IPS-18a (cell line): Measurements from ENCODE around the gene PPIA.
"Not testable (repeated sequence)": the region's sequence is repeated elsewhere in the genome, so short reads cannot be mapped to it uniquely, and the experiment has no call there.

Source experiments
- H3K27ac ChIP-seq: one replicate; pipeline ENCODE4 v1.5.1; 2013; ENCODE audit warnings: low read length
- H3K27me3 ChIP-seq: one replicate; pipeline ENCODE4 v1.6.1; 2013; ENCODE audit warnings: mild to moderate bottlenecking, low read length; ENCODE audit not compliant: control insufficient read depth, insufficient read depth
- H3K36me3 ChIP-seq: one replicate; pipeline ENCODE4 v1.6.1; 2013; ENCODE audit warnings: low read depth, low read length; ENCODE audit not compliant: control insufficient read depth
- H3K4me1 ChIP-seq: one replicate; pipeline ENCODE4 v1.6.1; 2013; ENCODE audit warnings: low read depth, low read length; ENCODE audit not compliant: control insufficient read depth
- H3K4me3 ChIP-seq: one replicate; pipeline ENCODE4 v1.5.1; 2013; ENCODE audit warnings: low read length
- H3K9ac ChIP-seq: one replicate; pipeline ENCODE4 v1.6.1; 2013; ENCODE audit warnings: mild to moderate bottlenecking, low read length, moderate library complexity
- H3K9me3 ChIP-seq: one replicate; pipeline ENCODE4 v1.6.1; 2013; ENCODE audit warnings: low read depth, low read length; ENCODE audit not compliant: control insufficient read depth

The PPIA gene

DNA sequence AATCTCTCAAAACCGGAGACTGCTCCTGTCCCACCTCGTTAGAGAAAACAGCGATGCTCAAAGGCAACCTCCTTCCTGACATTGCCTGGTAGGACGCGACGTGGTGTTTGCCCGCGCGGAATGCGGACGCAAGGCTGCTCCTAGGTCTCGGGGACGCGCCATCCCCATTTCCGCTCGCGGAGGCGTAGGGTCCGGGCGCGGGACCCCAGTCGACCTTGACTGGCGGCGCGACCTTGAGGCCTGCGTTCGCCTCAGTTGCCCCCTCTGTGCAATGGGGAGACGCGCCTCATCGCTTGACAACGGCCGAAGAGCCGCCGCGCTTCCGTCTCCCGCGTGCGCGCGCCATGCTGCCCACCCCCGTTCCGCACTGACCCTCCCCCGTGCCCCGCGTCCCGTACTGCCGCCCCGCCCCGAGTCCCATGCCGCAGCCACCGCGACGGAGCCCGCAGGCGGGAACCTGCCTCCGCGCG is 412 bp upstream of the PPIA start:
- Histone ChIP-seq H3K27me3 (no peaks in the 10 kb centered on the region), H3K9me3 (no peaks in the 10 kb centered on the region), H3K4me3 (peak overlapping the region; percentile 75), H3K9ac (peak overlapping the region; percentile 98), H3K27ac (peak overlapping the region; percentile 74), H3K36me3 (peaks cover 37% of the 10 kb centered on the region), H3K4me1 (peaks cover 4% of the 10 kb centered on the region)

DNA sequence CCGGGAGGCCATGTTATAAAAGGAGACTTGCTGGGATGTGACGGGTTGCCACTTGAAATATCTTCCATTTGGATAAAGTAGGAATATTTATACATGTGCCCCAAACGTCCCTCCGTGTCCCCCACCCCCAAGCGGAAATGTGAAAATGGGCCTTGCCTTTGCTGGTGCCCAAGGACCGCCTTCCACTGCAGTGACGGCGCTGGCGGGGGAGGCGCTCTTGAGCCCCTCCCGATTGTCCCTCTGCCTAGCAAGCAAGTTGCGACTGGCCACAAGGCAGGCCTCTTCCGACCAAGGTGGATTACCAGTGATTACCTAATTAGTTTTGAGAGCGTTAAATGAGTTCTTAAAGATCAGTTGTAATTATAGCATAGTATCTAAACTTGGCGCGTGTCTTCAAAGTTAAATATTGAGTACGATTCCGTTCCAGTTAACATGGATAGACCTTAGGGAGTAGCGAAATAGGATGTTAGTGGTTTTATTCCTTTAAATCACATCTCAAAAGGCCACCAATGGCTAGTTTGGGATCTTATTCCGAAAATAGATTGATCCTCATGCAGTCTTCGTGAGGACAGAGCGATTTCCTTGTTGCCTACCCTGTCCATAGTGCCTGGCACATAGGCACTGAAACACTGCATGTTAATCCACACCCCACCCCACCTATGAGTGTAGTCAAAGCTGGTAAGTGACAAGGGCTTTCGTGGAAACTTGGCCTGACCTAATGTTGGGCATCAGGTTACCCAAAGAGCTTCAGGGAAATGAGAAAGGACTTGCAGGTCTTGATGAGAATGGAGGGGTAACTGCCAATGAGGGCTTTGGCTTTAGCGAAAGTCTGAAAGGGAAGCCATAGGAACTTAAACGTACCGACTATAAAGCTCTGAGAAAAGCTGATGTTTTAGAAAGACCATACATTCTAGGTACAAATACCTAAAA is 1.1 kb downstream of the PPIA start:
- peaks cover 52% of the 10 kb centered on the region for H3K36me3 ChIP-seq

DNA sequence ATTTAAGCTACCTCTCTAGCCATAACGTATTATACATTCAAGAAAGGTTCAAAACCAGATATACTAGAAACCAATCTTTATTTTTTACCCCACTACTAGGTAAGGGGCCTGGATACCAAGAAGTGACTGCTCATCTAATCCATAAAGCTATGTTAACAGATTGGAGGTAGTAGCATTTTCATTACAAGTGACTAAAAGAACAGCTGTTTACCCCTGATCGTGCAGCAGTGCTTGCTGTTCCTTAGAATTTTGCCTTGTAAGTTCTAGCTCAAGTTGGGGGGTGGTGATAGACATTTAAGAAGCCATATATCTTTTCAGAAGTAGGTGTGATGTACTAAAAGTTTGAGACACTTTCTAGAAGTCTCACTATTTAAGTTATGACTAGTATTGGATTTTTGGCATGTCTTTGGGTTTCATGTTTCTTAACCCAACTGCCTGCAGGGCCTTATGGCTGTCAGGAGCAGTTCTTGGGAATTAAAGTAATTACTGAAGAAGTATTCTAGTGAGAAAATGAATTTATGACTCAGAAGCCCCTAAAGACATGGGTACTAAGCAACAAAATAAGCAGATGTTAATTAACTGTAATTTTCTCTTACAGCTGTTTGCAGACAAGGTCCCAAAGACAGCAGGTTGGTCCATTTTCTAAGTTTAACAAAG is 2.3 kb downstream of the PPIA start:
- peaks cover 63% of the 10 kb centered on the region for H3K36me3 ChIP-seq
- peaks cover 4% of the 10 kb centered on the region for H3K4me1 ChIP-seq
- H3K27ac ChIP-seq = peak overlapping the region; percentile 9
- H3K9ac ChIP-seq = peak overlapping the region; percentile 98
- H3K4me3 ChIP-seq = peak overlapping the region; percentile 96
- no peaks in the 10 kb centered on the region for H3K9me3 ChIP-seq
- no peaks in the 10 kb centered on the region for H3K27me3 ChIP-seq

More for the DNA sequence above, 1.1 kb downstream of the PPIA start:
- Histone ChIP-seq H3K27me3 (no peaks in the 10 kb centered on the region), H3K4me1 (peaks cover 4% of the 10 kb centered on the region), H3K9me3 (no peaks in the 10 kb centered on the region), H3K4me3 (peak overlapping the region; percentile 96), H3K9ac (peak overlapping the region; percentile 98), H3K27ac (peak overlapping the region; percentile 90)

DNA sequence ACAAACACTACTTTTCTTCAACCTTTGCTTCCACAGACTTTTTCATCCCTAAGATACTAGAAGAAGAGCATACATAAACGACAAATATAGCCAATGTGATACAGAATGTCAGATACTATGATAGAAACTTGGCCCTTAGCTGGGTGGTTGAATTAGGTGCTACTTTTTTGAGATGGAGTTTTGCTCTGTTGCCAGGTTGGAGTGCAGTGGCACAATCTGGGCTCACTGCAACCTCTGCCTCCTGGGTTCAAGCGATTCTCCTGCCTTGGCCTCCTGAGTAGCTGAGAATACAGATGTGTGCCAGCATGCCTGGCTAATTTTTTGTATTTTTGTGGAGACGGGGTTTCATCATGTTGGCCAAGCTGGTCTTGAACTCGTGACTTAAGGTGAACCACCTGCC is 3.5 kb downstream of the PPIA start:
- Histone ChIP-seq H3K4me3 (peak overlapping the region; percentile 96), H3K27ac (no peak overlapping the region), H3K9me3 (no peaks in the 10 kb centered on the region), H3K27me3 (no peaks in the 10 kb centered on the region), H3K4me1 (peaks cover 4% of the 10 kb centered on the region), H3K9ac (no peak overlapping the region), H3K36me3 (peaks cover 63% of the 10 kb centered on the region)

DNA sequence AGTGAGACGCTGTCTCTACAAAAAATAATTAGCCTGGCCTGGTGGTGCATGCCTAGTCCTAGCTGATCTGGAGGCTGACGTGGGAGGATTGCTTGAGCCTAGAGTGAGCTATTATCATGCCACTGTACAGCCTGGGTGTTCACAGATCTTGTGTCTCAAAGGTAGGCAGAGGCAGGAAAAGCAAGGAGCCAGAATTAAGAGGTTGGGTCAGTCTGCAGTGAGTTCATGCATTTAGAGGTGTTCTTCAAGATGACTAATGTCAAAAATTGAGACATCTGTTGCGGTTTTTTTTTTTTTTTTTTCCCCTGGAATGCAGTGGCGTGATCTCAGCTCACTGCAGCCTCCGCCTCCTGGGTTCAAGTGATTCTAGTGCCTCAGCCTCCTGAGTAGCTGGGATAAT is 5.4 kb downstream of the PPIA start:
- H3K27ac ChIP-seq = no peak overlapping the region
- no peak overlapping the region for H3K9ac ChIP-seq
- H3K27me3 ChIP-seq = no peaks in the 10 kb centered on the region
- peaks cover 4% of the 10 kb centered on the region for H3K4me1 ChIP-seq
- H3K9me3 ChIP-seq = no peaks in the 10 kb centered on the region
- H3K36me3 ChIP-seq = peaks cover 63% of the 10 kb centered on the region
- no peak overlapping the region for H3K4me3 ChIP-seq

DNA sequence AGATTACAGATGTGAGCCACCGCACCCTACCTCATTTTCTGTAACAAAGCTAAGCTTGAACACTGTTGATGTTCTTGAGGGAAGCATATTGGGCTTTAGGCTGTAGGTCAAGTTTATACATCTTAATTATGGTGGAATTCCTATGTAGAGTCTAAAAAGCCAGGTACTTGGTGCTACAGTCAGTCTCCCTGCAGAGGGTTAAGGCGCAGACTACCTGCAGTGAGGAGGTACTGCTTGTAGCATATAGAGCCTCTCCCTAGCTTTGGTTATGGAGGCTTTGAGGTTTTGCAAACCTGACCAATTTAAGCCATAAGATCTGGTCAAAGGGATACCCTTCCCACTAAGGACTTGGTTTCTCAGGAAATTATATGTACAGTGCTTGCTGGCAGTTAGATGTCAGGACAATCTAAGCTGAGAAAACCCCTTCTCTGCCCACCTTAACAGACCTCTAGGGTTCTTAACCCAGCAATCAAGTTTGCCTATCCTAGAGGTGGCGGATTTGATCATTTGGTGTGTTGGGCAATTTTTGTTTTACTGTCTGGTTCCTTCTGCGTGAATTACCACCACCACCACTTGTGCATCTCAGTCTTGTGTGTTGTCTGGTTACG is 6.0 kb downstream of the PPIA start:
- Histone ChIP-seq H3K9ac (no peak overlapping the region), H3K27me3 (no peaks in the 10 kb centered on the region), H3K27ac (no peak overlapping the region), H3K36me3 (peaks cover 62% of the 10 kb centered on the region), H3K9me3 (no peaks in the 10 kb centered on the region), H3K4me3 (no peak overlapping the region), H3K4me1 (peaks cover 4% of the 10 kb centered on the region)

DNA sequence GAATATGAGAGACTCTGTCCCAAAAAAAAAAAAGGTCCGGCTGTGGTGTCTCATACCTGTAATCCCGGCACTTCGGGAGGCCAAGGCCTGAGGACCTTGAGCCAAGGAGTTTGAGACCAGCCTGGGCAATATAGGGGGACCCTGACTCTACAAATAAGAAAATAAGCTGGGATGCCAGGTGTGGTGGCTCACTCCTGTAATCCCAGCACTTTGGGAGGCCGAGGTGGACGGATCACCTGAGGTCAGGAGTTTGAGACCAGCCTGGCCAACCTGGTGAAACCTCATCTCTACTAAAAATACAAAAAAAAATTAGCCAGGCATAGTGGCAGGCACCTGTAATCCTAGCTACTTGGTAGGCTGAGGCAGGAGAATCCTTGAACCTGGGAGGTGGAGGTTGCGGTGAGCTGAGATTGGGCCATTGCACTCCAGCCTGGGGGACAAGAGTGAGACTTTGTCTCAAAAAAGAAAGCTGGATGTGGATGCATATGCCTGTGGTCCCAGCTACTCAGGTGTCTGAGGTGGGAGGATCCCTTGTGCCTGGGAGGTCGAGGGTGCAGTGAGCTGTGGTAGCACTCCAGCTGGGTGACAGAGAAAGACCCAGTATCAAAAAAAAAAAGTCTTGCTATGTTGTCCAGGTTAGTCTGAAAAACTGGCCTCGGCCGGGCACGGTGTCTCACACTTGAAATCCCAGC is 7.5 kb downstream of the PPIA start:
- H3K27me3 ChIP-seq, H3K9ac ChIP-seq, H3K4me3 ChIP-seq, H3K27ac ChIP-seq, H3K9me3 ChIP-seq, H3K4me1 ChIP-seq: not testable (repeated sequence)
- peaks cover 47% of the 10 kb centered on the region for H3K36me3 ChIP-seq

DNA sequence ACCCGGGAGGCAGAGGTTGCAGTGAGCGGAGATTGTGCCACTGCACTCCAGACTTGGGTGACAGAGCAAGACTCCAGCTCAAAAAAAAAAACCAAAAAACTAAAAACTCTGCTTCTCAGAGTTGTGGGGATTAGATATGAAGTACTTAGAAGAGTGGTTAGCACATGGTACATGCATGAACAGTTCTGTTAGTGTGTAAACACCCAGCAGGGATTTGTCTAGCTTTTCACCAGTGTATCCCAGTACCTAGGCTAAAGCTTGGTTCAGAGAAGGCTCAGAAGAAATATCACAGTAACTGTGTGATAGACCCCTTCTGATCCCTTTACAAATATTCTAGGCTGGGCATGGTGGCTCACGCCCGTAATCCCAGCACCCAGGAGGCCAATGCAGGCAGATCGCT is 9.5 kb downstream of the PPIA start:
- Histone ChIP-seq H3K36me3 (peaks cover 27% of the 10 kb centered on the region), H3K4me3 (no peak overlapping the region), H3K9ac (no peak overlapping the region), H3K9me3 (no peaks in the 10 kb centered on the region), H3K4me1 (no peaks in the 10 kb centered on the region), H3K27ac (no peak overlapping the region), H3K27me3 (no peaks in the 10 kb centered on the region)

DNA sequence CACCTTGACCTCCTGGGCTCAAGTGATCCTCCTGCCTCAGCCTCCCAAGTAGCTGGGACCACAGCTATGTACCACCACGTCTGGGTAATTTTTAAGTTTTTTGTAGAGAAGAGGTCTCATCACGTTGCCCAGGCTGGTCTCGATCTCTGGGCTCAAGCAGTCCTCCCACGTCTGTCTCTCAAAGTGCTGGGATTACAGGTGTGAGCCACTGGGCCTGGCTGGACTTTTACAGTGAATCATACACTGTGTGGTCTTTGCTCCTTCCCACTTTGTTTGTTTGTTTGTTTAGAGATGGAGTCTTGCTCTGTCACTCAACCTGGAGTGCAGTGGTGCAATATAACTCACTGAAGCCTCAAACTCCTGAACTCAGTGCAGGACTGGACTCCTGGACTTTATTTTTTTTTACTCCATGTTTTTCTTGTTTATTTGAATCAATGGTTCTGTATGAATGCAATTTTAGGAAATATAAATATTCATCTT is 12.5 kb downstream of the PPIA start:
- H3K27ac ChIP-seq = no peak overlapping the region
- no peaks in the 10 kb centered on the region for H3K27me3 ChIP-seq
- H3K9me3 ChIP-seq = no peaks in the 10 kb centered on the region
- no peak overlapping the region for H3K4me3 ChIP-seq
- no peak overlapping the region for H3K9ac ChIP-seq
- H3K36me3 ChIP-seq = no peaks in the 10 kb centered on the region
- no peaks in the 10 kb centered on the region for H3K4me1 ChIP-seq

DNA sequence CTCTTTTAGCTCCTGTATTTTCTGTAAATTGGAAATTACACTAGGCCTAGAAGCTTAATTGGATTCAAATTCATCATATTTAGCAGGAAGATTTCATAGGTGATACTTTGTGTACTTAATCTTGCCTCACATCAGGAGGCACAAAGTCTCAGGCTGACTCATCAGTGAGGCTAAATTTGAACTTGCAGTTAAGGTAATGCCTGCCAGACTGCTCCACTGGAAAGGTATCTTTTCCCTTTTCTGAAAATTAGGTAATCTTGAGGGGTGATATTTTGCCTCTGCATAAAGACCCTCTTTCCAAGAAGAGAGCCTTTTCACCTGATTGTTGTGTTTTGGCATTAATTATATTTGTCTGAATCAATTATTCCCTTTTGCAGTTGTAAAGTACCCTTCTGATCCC is 14.6 kb downstream of the PPIA start:
- H3K36me3 ChIP-seq = no peaks in the 10 kb centered on the region
- no peak overlapping the region for H3K4me3 ChIP-seq
- no peak overlapping the region for H3K9ac ChIP-seq
- H3K9me3 ChIP-seq = no peaks in the 10 kb centered on the region
- H3K27ac ChIP-seq = no peak overlapping the region
- H3K4me1 ChIP-seq = no peaks in the 10 kb centered on the region
- H3K27me3 ChIP-seq = no peaks in the 10 kb centered on the region

DNA sequence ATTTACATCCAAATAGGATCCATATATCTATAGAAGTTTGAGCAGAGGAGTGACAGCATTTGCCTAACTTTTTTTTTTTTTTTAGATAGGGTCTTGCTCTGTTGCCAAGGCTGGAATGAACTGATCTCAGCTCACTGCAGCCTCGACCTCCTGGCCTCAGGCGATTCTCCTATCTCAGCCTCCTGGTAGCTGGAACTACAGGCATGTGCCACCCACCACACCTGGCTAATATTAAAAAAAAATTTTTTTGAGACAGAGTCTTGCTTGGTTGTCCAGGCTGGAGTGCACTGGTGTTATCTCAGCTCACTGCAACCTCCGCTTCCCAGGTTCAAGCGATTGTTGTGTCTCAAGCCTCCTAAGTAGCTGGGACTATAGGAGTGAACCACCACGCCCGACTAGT is 15.1 kb downstream of the PPIA start:
- Histone ChIP-seq H3K4me3 (no peak overlapping the region), H3K27ac (no peak overlapping the region)

More for the DNA sequence above, 15.1 kb downstream of the PPIA start:
- no peaks in the 10 kb centered on the region for H3K27me3 ChIP-seq
- H3K9ac ChIP-seq = no peak overlapping the region
- H3K4me1 ChIP-seq = no peaks in the 10 kb centered on the region
- H3K36me3 ChIP-seq = no peaks in the 10 kb centered on the region
- no peaks in the 10 kb centered on the region for H3K9me3 ChIP-seq
